Mesothelial cell of epicardium (in vitro differentiated cells): Measurements from ENCODE around the gene PPP1R37. TPM values are rescaled to one million over a fixed set of nuclear protein-coding genes. Genes with fewer than 3 reads are reported as not detected.
A peak's percentile ranks its signal among the peaks of the same experiment; 100 is the strongest.

Experiments
- DNase-seq, 2 experiments: peaks; one replicate each; pipeline ENCODE4 v3.0.0; 2021; ENCODE audit warnings: low spot score in 2 of 2; ENCODE audit not compliant: unreplicated experiment in 2 of 2
- H3K27ac Mint-ChIP-seq: 2 replicates; pipeline ENCODE4 v1.8.0; 2021; ENCODE audit warnings: mixed read lengths
- H3K27me3 Mint-ChIP-seq: 2 replicates; pipeline ENCODE4 v1.8.0; 2021; ENCODE audit warnings: low read depth, mixed read lengths
- H3K36me3 Mint-ChIP-seq: 2 replicates; pipeline ENCODE4 v1.8.0; 2021; ENCODE audit warnings: mixed read lengths
- H3K4me1 Mint-ChIP-seq: 2 replicates; pipeline ENCODE4 v1.8.0; 2021; ENCODE audit warnings: mixed read lengths
- H3K4me3 Mint-ChIP-seq: 2 replicates; pipeline ENCODE4 v1.8.0; 2021; ENCODE audit warnings: mild to moderate bottlenecking, moderate library complexity, mixed read lengths
- H3K9me3 Mint-ChIP-seq: 2 replicates; pipeline ENCODE4 v1.8.0; 2021; ENCODE audit warnings: mixed read lengths
- total RNA-seq: library from RNA; stranded (reverse); gene quantifications from 3 replicates; pipeline ENCODE4 v1.2.1, GENCODE V29; 2021
- TF ChIP-seq, protein P1 (sequence below): fragments of 200-600 bp; sonication (generic); IDR thresholded peaks from one replicate; pipeline ENCODE4 v1.5.0; 2021; ENCODE audit warnings: antibody characterized with exemption; ENCODE audit not compliant: unreplicated experiment

PPP1R37 gene
- total RNA-seq, 1 donor from 2014 or later = 40.7 TPM

DNA sequence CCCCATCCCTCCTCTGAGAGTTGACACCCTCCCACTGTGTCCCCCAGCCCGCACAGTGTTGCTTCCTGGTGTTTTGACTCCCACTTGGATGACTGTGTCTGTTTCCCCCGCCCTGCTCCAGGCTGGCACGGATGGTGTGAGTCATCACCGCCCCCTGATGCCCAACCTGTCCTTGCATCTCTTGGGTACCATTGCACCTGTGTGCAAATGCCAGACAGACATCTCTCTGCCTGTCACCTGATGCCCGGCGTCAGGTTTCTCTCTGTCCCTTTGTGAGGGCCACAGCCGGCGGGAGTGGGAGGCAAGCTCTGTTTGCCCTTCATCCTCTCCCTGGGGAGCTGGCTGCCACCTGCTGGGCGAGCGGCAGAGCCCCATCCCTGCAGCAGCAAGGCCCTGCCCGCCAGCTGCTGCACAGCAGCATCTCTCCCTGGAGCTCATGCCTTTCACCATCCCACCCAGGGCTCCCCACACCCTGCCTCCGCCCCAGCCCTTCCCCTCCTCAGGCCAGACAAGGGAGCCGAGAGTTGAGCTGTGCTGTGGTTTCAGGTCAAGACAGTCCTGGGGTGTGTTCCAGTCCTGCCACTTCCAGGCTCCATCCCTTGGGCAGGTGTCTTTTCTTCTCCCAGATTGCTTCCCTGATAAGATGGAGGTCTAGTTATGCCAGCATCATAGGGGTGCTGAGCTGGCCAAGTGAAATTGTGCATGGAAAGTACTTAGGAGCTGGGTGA is 38.1 kb downstream of the PPP1R37 start:
- Mint-ChIP-seq H3K27ac (no peak overlapping the region), H3K4me3 (no peak overlapping the region), H3K36me3 (no peaks in the 10 kb centered on the region), H3K4me1 (no peaks in the 10 kb centered on the region), H3K27me3 (no peaks in the 10 kb centered on the region), H3K9me3 (no peaks in the 10 kb centered on the region)
- TF ChIP-seq, protein P1, sequence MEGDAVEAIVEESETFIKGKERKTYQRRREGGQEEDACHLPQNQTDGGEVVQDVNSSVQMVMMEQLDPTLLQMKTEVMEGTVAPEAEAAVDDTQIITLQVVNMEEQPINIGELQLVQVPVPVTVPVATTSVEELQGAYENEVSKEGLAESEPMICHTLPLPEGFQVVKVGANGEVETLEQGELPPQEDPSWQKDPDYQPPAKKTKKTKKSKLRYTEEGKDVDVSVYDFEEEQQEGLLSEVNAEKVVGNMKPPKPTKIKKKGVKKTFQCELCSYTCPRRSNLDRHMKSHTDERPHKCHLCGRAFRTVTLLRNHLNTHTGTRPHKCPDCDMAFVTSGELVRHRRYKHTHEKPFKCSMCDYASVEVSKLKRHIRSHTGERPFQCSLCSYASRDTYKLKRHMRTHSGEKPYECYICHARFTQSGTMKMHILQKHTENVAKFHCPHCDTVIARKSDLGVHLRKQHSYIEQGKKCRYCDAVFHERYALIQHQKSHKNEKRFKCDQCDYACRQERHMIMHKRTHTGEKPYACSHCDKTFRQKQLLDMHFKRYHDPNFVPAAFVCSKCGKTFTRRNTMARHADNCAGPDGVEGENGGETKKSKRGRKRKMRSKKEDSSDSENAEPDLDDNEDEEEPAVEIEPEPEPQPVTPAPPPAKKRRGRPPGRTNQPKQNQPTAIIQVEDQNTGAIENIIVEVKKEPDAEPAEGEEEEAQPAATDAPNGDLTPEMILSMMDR = no peak
- no peak for DNase-seq

DNA sequence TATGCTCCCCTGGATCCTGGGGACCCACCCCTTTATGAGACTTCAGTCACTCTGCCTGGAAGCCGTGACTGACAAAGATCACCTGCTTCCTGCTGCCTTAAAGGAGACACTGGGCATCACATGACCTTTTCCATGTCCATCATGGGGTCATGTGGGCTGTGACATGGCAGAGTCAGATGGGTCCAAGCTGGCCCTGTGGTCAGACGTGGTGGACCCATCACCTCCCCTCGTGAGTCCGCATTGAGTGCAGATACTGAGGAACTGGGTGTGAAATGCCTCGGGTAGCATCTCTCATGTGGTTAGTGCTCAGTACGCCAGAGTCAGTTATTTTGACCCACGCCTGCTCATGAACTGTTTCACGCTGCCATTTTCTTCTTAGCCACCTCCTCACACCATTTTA is 40.7 kb downstream of the PPP1R37 start:
- H3K27ac Mint-ChIP-seq = no peak overlapping the region
- no peak overlapping the region for H3K4me3 Mint-ChIP-seq
- TF ChIP-seq, protein P1 = no peak

DNA sequence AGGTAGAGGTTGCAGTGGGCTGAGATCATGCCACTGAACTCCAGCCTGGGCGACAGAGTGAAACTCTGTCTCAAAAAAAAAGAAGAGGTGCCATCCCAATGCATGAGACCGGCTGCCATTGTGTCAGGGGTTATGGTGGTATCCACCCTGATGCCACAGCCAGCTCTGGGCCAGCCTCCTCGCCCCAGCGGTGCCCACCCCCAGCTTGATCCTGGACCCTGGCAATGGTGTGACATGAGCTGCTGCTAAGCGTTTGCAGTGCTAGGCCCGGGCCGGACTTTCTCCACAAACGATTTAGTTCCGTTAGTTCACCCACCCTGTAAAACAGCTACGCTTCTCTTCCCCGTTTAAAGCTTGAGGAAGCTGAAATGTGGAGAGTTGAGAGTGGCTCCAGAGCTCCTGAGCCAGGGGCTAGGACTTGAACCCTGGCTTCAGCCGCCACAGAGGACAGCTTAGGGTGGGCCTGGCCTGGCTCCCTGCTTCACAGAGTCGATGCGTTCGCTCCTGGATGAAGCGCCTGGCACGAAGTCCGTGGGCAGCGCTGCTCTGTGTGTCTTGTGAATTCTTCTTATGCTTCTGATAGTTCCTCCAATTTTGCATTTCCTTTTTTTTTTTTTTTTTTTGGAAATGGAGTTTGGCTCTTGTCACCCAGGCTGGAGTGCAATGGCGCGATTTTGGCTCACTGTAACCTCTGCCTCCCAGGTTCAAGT is 42.4 kb downstream of the PPP1R37 start:
- Mint-ChIP-seq H3K36me3 (no peaks in the 10 kb centered on the region), H3K4me3 (no peak overlapping the region)

More for the DNA sequence above, 40.7 kb downstream of the PPP1R37 start:
- H3K4me1 Mint-ChIP-seq = peaks cover 8% of the 10 kb centered on the region
- H3K36me3 Mint-ChIP-seq = no peaks in the 10 kb centered on the region
- H3K27me3 Mint-ChIP-seq = no peaks in the 10 kb centered on the region
- no peak for DNase-seq
- no peaks in the 10 kb centered on the region for H3K9me3 Mint-ChIP-seq

DNA sequence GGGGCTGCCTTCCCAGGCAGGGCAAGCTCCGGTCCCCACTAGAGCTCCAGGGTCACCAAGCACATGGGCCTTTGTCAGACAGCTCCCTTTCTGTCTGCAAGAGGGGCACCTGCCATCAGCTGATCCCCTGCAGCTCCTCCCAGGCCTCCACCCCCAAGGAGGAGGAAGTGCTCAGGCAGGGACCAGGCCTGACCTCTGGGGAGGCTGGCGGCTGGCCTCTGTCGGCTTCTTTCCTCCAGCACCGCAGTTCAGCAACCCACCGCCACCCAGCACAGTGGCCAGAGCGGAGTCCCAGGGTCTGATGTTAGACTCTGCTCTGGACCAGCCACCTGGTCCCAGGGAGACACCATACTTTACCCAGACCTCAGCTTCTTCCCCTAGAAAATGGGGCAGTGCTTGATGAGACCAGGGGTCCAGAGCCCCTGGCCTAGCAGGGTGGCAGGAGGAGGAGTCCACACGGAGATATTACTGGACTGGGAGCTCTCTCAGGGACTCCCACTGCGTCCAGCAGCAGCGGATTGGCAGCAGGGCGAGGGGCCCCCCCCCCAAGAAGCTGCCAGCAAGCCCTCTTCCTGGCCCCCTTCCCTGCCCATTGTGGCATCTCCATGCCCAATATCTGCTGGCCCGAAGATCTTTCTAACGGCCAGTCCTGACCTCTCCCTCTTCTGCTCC is 43.7 kb downstream of the PPP1R37 start:
- Mint-ChIP-seq H3K36me3 (no peaks in the 10 kb centered on the region), H3K27ac (peak overlapping the region; percentile 67)
- no peak for DNase-seq

More for the DNA sequence above, 42.4 kb downstream of the PPP1R37 start:
- TF ChIP-seq, protein P1 = no peak
- no peak for DNase-seq
- Mint-ChIP-seq H3K9me3 (no peaks in the 10 kb centered on the region), H3K4me1 (peaks cover 8% of the 10 kb centered on the region), H3K27ac (no peak overlapping the region), H3K27me3 (no peaks in the 10 kb centered on the region)

DNA sequence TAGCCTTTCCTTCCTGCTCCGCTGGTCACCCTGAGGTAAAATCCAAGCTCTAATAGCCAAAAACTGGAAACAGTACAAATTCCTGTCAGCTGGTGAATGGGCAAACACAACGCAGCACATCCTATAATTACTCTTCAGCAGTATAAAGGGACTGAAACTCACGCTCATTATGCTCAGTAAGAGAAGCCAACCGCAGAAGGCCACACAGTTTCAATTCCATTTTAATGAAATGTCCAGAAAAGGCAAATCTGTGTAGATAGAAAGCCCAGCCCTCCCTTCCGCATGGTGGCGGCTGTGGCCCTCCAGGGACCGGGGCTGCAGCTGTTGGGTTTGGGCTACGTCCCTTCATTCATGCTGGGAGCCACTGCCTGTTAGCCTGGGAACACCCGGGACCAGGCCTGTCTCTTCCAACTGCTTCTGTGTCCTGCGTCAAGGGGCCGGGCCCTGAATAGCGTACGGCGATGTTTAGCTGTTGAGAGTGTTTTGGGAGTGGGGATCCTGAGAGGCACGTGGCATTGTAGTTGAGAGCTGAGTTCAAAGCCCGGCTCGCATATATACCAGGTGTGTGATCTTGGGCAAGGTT is 44.3 kb downstream of the PPP1R37 start:
- TF ChIP-seq, protein P1 = no peak
- Mint-ChIP-seq H3K27ac (peak overlapping the region; percentile 67), H3K4me1 (peaks cover 8% of the 10 kb centered on the region), H3K9me3 (no peaks in the 10 kb centered on the region), H3K4me3 (no peak overlapping the region), H3K27me3 (no peaks in the 10 kb centered on the region), H3K36me3 (peaks cover 1% of the 10 kb centered on the region)
- no peak for DNase-seq

More for the DNA sequence above, 43.7 kb downstream of the PPP1R37 start:
- Mint-ChIP-seq H3K27me3 (no peaks in the 10 kb centered on the region), H3K4me3 (no peak overlapping the region), H3K4me1 (peaks cover 8% of the 10 kb centered on the region), H3K9me3 (no peaks in the 10 kb centered on the region)
- TF ChIP-seq, protein P1 = no peak
